H9 (cell line): Measurements from ENCODE around the gene ADAT3. TPM values are rescaled to one million over a fixed set of nuclear protein-coding genes. Genes with fewer than 3 reads are reported as not detected.

Experiments used
- DNase-seq: peaks from one replicate; pipeline ENCODE4 v3.0.0-alpha.2; 2017
- H2AFZ ChIP-seq: one replicate; pipeline ENCODE4 v1.6.1; 2013; ENCODE audit warnings: mild to moderate bottlenecking, low read length, control low read depth, moderate library complexity
- H2AK5ac ChIP-seq: 2 replicates; pipeline ENCODE4 v1.6.1; 2013; ENCODE audit warnings: low read length, control low read depth, mixed read lengths; ENCODE audit not compliant: insufficient read length
- H2BK120ac ChIP-seq: one replicate; pipeline ENCODE4 v1.6.1; 2013; ENCODE audit warnings: low read depth, mild to moderate bottlenecking, low read length, control low read depth, inconsistent platforms; ENCODE audit not compliant: poor library complexity, severe bottlenecking
- H2BK12ac ChIP-seq: 2 replicates; pipeline ENCODE4 v1.6.1; 2013; ENCODE audit warnings: low read length, control low read depth, mixed read lengths, low read depth; ENCODE audit not compliant: insufficient read length
- H2BK15ac ChIP-seq: 2 replicates; pipeline ENCODE4 v1.6.1; 2013; ENCODE audit warnings: low read depth, low read length, control low read depth
- H2BK20ac ChIP-seq: one replicate; pipeline ENCODE4 v1.6.1; 2013; ENCODE audit warnings: low read depth, mild to moderate bottlenecking, low read length, control low read depth, inconsistent platforms; ENCODE audit not compliant: poor library complexity, severe bottlenecking
- H2BK5ac ChIP-seq: 2 replicates; pipeline ENCODE4 v1.6.1; 2013; ENCODE audit warnings: low read length, control low read depth, mixed read lengths; ENCODE audit not compliant: insufficient read length
- H3K14ac ChIP-seq: 2 replicates; pipeline ENCODE4 v1.6.1; 2013; ENCODE audit warnings: low read length, control low read depth; ENCODE audit not compliant: insufficient read depth
- H3K18ac ChIP-seq: 2 replicates; pipeline ENCODE4 v1.6.1; 2013; ENCODE audit warnings: low read depth, mild to moderate bottlenecking, mixed read lengths, low read length, control low read depth; ENCODE audit not compliant: insufficient read length
- H3K23ac ChIP-seq: 2 replicates; pipeline ENCODE4 v1.6.1; 2013; ENCODE audit warnings: low read length, control low read depth, mixed read lengths, low read depth; ENCODE audit not compliant: insufficient read length
- H3K23me2 ChIP-seq: 2 replicates; pipeline ENCODE4 v1.6.1; 2013; ENCODE audit warnings: low read depth, mild to moderate bottlenecking, mixed read lengths, low read length, control low read depth; ENCODE audit not compliant: insufficient read length, poor library complexity, severe bottlenecking
- H3K27ac ChIP-seq: 2 replicates; pipeline ENCODE4 v1.5.1; 2013; ENCODE audit warnings: low read length, control low read depth, mixed read lengths, low read depth; ENCODE audit not compliant: insufficient read length
- H3K27me3 ChIP-seq: 2 replicates; pipeline ENCODE4 v1.6.1; 2013; ENCODE audit warnings: low read length, control low read depth, inconsistent platforms; ENCODE audit not compliant: insufficient read depth
- H3K4ac ChIP-seq: 2 replicates; pipeline ENCODE4 v1.6.1; 2013; ENCODE audit warnings: low read depth, mild to moderate bottlenecking, control low read depth, inconsistent platforms, low read length, moderate library complexity
- H3K4me1 ChIP-seq: 2 replicates; pipeline ENCODE4 v1.6.1; 2013; ENCODE audit warnings: low read length, control low read depth, inconsistent platforms; ENCODE audit not compliant: insufficient read depth
- H3K4me2 ChIP-seq: 2 replicates; pipeline ENCODE4 v1.6.1; 2013; ENCODE audit warnings: low read length, control low read depth, mixed read lengths; ENCODE audit not compliant: insufficient read length, insufficient read depth
- H3K56ac ChIP-seq: 2 replicates; pipeline ENCODE4 v1.6.1; 2013; ENCODE audit warnings: low read depth, mild to moderate bottlenecking, mixed read lengths, low read length, control low read depth; ENCODE audit not compliant: insufficient read length
- H3K79me1 ChIP-seq: 2 replicates; pipeline ENCODE4 v1.6.1; 2013; ENCODE audit warnings: low read depth, mild to moderate bottlenecking, moderate library complexity, low read length, control low read depth, inconsistent platforms; ENCODE audit not compliant: insufficient read depth, poor library complexity, severe bottlenecking
- H3K79me2 ChIP-seq: 2 replicates; pipeline ENCODE4 v1.6.1; 2013; ENCODE audit warnings: low read length, control low read depth, inconsistent platforms; ENCODE audit not compliant: insufficient read depth
- H3K9ac ChIP-seq: 2 replicates; pipeline ENCODE4 v1.6.1; 2013; ENCODE audit warnings: low read length, control low read depth, mixed read lengths; ENCODE audit not compliant: insufficient read length; ENCODE audit errors: extremely low read depth
- H3K9me3 ChIP-seq: one replicate; pipeline ENCODE4 v1.6.1; 2013; ENCODE audit warnings: low read depth, low read length, inconsistent platforms; ENCODE audit not compliant: control insufficient read depth
- H3T11ph ChIP-seq: one replicate; pipeline ENCODE4 v1.6.1; 2013; ENCODE audit warnings: mild to moderate bottlenecking, low read length, control low read depth, inconsistent platforms
- H4K20me1 ChIP-seq: one replicate; pipeline ENCODE4 v1.6.1; 2013; ENCODE audit not compliant: control insufficient read depth, insufficient read length, insufficient read depth
- H4K5ac ChIP-seq: 2 replicates; pipeline ENCODE4 v1.6.1; 2013; ENCODE audit warnings: low read depth, mild to moderate bottlenecking, mixed read lengths, low read length, control low read depth; ENCODE audit not compliant: insufficient read length
- H4K8ac ChIP-seq: replicated peaks from 2 replicates; pipeline ENCODE4 v1.6.1; 2013; ENCODE audit warnings: low read length, control low read depth, mixed read lengths, low read depth; ENCODE audit not compliant: insufficient read length
- H4K91ac ChIP-seq: 2 replicates; pipeline ENCODE4 v1.6.1; 2013; ENCODE audit warnings: low read depth, mild to moderate bottlenecking, moderate library complexity, mixed read lengths, low read length, control low read depth; ENCODE audit not compliant: insufficient read length
- H3K27ac Mint-ChIP-seq, 3 experiments: 2 replicates in 2 of 3; 3 replicates in 1 of 3; pipeline ENCODE4 v1.8.0; 2020 to 2021; ENCODE audit warnings: mixed read lengths in 3 of 3, mild to moderate bottlenecking in 1 of 3, moderate library complexity in 1 of 3
- H3K27me3 Mint-ChIP-seq: 2 replicates; pipeline ENCODE4 v1.8.0; 2021; ENCODE audit warnings: low read depth, mild to moderate bottlenecking, moderate library complexity, mixed read lengths
- H3K36me3 Mint-ChIP-seq, 3 experiments: 2 replicates in 2 of 3; 3 replicates in 1 of 3; pipeline ENCODE4 v1.8.0; 2020 to 2021; ENCODE audit warnings: low read depth in 3 of 3, mixed read lengths in 3 of 3; ENCODE audit not compliant: insufficient read depth in 1 of 3
- H3K4me1 Mint-ChIP-seq, 2 experiments: 2 replicates each; pipeline ENCODE4 v1.8.0; 2020; ENCODE audit warnings: mixed read lengths in 2 of 2
- H3K4me3 Mint-ChIP-seq, 2 experiments: 2 replicates in 1 of 2; 3 replicates in 1 of 2; pipeline ENCODE4 v1.8.0; 2020 to 2021; ENCODE audit warnings: mild to moderate bottlenecking in 2 of 2, mixed read lengths in 2 of 2, moderate library complexity in 1 of 2
- H3K9me3 Mint-ChIP-seq, 2 experiments: 2 replicates in 1 of 2; 3 replicates in 1 of 2; pipeline ENCODE4 v1.8.0; 2020; ENCODE audit warnings: mild to moderate bottlenecking in 2 of 2, mixed read lengths in 2 of 2, moderate library complexity in 1 of 2
- WGBS: extraction: QIAGEN DNeasy Blood & Tissue Kit; methylation state at CpG from one replicate; pipeline ENCODE4 v1.1.7; 2013; ENCODE audit warnings: missing lambda C conversion rate, low lambda C conversion rate, mixed read lengths; ENCODE audit not compliant: insufficient read length; ENCODE audit errors: extremely low coverage; 5-methylcytosine and 5-hydroxymethylcytosine counted together
- total RNA-seq: library from RNA; stranded (reverse); gene quantifications from 2 replicates; pipeline ENCODE4 v1.2.1, GENCODE V29; 2021
- TF ChIP-seq, protein P1 (sequence below): fragments of 200-600 bp; sonication (generic); conservative IDR thresholded peaks from 3 replicates; pipeline ENCODE4 v1.8.0; 2021; ENCODE audit warnings: antibody characterized with exemption, mild to moderate bottlenecking

Gene ADAT3
- total RNA-seq, 1 experiment from 2014 or later = 12.2 TPM

DNA sequence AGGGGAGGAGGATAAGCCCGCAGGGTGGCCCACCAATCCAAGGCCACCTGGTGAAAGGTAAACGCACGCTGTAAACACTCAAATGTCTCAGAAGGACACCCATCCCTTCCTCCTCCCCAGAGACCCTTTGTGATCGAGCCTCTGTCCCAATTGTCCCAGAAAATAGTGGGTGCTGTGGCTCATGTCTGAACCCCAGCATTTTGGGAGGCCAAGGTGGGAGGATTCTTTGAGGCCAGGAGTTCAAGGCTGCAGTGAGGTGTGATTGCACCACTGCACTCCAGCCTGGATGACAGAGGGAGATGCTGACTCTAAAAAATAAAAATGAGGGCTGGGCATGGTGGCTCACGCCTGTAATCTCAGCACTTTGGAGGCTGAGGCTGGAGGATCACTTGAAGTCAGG is 16.8 kb upstream of the ADAT3 start:
- Histone ChIP-seq H3T11ph (no peak overlapping the region), H4K8ac (no peak overlapping the region), H3K79me2 (peaks cover 10% of the 10 kb centered on the region; the same call in 1 of the 2 replicates), H3K79me1 (peaks cover 16% of the 10 kb centered on the region), H3K14ac (no peak overlapping the region), H2BK15ac (no peak overlapping the region), H3K4me2 (no peak overlapping the region), H4K5ac (no peak overlapping the region), H3K4me1 (peaks cover 7% of the 10 kb centered on the region; the same call in 1 of the 2 replicates), H3K27me3 (no peaks in the 10 kb centered on the region), H4K91ac (no peak overlapping the region), H2AFZ (no peak overlapping the region), H3K27ac (no peak overlapping the region), H3K4ac (no peak overlapping the region), H2BK12ac (no peak overlapping the region), H2BK120ac (no peak overlapping the region), H2BK5ac (no peak overlapping the region), H2BK20ac (no peak overlapping the region), H2AK5ac (no peak overlapping the region), H4K20me1 (no peaks in the 10 kb centered on the region), H3K23me2 (peaks cover 9% of the 10 kb centered on the region), H3K56ac (no peak overlapping the region), H3K18ac (no peak overlapping the region), H3K9ac (no peak overlapping the region), H3K23ac (no peak overlapping the region), H3K9me3 (no peaks in the 10 kb centered on the region)
- TF ChIP-seq, protein P1, sequence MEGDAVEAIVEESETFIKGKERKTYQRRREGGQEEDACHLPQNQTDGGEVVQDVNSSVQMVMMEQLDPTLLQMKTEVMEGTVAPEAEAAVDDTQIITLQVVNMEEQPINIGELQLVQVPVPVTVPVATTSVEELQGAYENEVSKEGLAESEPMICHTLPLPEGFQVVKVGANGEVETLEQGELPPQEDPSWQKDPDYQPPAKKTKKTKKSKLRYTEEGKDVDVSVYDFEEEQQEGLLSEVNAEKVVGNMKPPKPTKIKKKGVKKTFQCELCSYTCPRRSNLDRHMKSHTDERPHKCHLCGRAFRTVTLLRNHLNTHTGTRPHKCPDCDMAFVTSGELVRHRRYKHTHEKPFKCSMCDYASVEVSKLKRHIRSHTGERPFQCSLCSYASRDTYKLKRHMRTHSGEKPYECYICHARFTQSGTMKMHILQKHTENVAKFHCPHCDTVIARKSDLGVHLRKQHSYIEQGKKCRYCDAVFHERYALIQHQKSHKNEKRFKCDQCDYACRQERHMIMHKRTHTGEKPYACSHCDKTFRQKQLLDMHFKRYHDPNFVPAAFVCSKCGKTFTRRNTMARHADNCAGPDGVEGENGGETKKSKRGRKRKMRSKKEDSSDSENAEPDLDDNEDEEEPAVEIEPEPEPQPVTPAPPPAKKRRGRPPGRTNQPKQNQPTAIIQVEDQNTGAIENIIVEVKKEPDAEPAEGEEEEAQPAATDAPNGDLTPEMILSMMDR = no peak
- no peak for DNase-seq
- no peak overlapping the region for H3K27ac Mint-ChIP-seq
- peaks cover 20 to 21% of the 10 kb centered on the region in 2 experiments for H3K4me1 Mint-ChIP-seq
- H3K9me3 Mint-ChIP-seq = no peaks in the 10 kb centered on the region; a peak in 1 of 5 replicates
- WGBS = no CpG with 5 or more reads among the region's 5 CpGs
- H3K36me3 Mint-ChIP-seq = no peaks in the 10 kb centered on the region
- no peak overlapping the region for H3K4me3 Mint-ChIP-seq
- H3K27me3 Mint-ChIP-seq = peaks cover 2% of the 10 kb centered on the region; the same call in 1 of the 2 replicates
